GM18909 (cell line): ENCODE measurements around the gene COL4A2.
A peak's percentile ranks its signal among the peaks of the same experiment; 100 is the strongest.

Experiments
- ATAC-seq: cut with Tn5 transposase; IDR thresholded peaks from one replicate; pipeline ENCODE4 v1.9.1; 2021; ENCODE audit warnings: mild to moderate bottlenecking; ENCODE audit not compliant: unreplicated experiment, poor library complexity

Gene COL4A2

GRCh38 chr13:110561344-110562035 is 254.4 kb downstream of the COL4A2 start, which contains the start of gene RAB20:
Gene RAB20 (minus strand): TSS chr13:110561722. CDS start chr13:110561519, 203 bp downstream.
- ATAC-seq, result peak; percentile 75

GRCh38 chr13:110562036-110562597 is 255.0 kb downstream of the COL4A2 start:
- no peak for ATAC-seq
